SU-DHL-6 (cell line): ENCODE results near the gene LDLRAD2.

ENCODE experiments used
- H2AFZ ChIP-seq: fragments of 200-600 bp; sonication (generic); 2 replicates; pipeline ENCODE4 v1.6.1; 2014; ENCODE audit warnings: low read depth, mild to moderate bottlenecking, moderate library complexity, mixed read lengths, antibody characterized with exemption, low read length; ENCODE audit not compliant: severe bottlenecking
- H3F3A ChIP-seq: fragments of 200-600 bp; shearing (Covaris generic); 2 replicates; pipeline ENCODE4 v1.6.0; 2016; ENCODE audit warnings: antibody characterized with exemption, mild to moderate bottlenecking; ENCODE audit not compliant: insufficient read depth
- H3K27ac ChIP-seq: fragments of 200-600 bp; sonication (generic); 2 replicates; pipeline ENCODE4 v1.5.1; 2016; ENCODE audit warnings: low read depth, mild to moderate bottlenecking, low read length, moderate library complexity, mixed read lengths
- H3K27me3 ChIP-seq: fragments of 200-600 bp; sonication (generic), shearing (Covaris generic); 2 replicates; pipeline ENCODE4 v1.6.0; 2014; ENCODE audit warnings: mild to moderate bottlenecking, low read length
- H3K36me3 ChIP-seq: fragments of 200-600 bp; sonication (generic); 2 replicates; pipeline ENCODE4 v1.6.1; 2014; ENCODE audit warnings: mild to moderate bottlenecking, low read length, mixed read lengths
- H3K4me2 ChIP-seq: fragments of 300-600, 200-600 bp; shearing (Covaris generic), sonication (generic); 2 replicates; pipeline ENCODE4 v1.6.0; 2014; ENCODE audit warnings: low read length, low read depth, mild to moderate bottlenecking; ENCODE audit not compliant: poor library complexity, severe bottlenecking
- H3K4me3 ChIP-seq: fragments of 200-600 bp; sonication (generic); 2 replicates; pipeline ENCODE4 v1.5.1; 2014; ENCODE audit warnings: antibody characterized with exemption, low read length, mild to moderate bottlenecking, mixed read lengths; ENCODE audit not compliant: insufficient read depth, poor library complexity, severe bottlenecking
- H3K79me2 ChIP-seq: fragments of 200-600 bp; sonication (generic); 2 replicates; pipeline ENCODE4 v1.6.1; 2014; ENCODE audit warnings: mild to moderate bottlenecking, low read length, moderate library complexity; ENCODE audit not compliant: insufficient read depth
- H3K9ac ChIP-seq: fragments of 200-600 bp; sonication (generic); 2 replicates; pipeline ENCODE4 v1.7.0; 2014; ENCODE audit warnings: mild to moderate bottlenecking, low read length
- H3K9me2 ChIP-seq: fragments of 200-600 bp; sonication (generic); replicated peaks from 2 replicates; pipeline ENCODE4 v1.6.1; 2014; ENCODE audit warnings: low read length; ENCODE audit not compliant: insufficient read depth
- H3K9me3 ChIP-seq: fragments of 200-600 bp; sonication (generic); 2 replicates; pipeline ENCODE4 v1.6.1; 2014; ENCODE audit warnings: low read length, mixed read lengths; ENCODE audit not compliant: insufficient read depth
- H4K20me1 ChIP-seq: fragments of 200-600 bp; sonication (generic); 2 replicates; pipeline ENCODE4 v1.6.1; 2014; ENCODE audit warnings: low read depth, mild to moderate bottlenecking, antibody characterized with exemption, low read length, moderate library complexity, mixed read lengths
- CTCF ChIP-seq: fragments of 200-600 bp; sonication (generic); IDR thresholded peaks from one replicate; pipeline ENCODE4 v1.5.1; 2017; ENCODE audit warnings: antibody characterized with exemption, mild to moderate bottlenecking, low read length, moderate library complexity; ENCODE audit not compliant: insufficient read depth, poor library complexity, severe bottlenecking
- EZH2phosphoT487 ChIP-seq: fragments of 200-600 bp; sonication (generic), shearing (Covaris generic); conservative IDR thresholded peaks from 2 replicates; pipeline ENCODE4 v1.6.1; 2018; ENCODE audit warnings: mild to moderate bottlenecking, antibody characterized with exemption, low read length, moderate library complexity, mixed read lengths

LDLRAD2 gene

DNA sequence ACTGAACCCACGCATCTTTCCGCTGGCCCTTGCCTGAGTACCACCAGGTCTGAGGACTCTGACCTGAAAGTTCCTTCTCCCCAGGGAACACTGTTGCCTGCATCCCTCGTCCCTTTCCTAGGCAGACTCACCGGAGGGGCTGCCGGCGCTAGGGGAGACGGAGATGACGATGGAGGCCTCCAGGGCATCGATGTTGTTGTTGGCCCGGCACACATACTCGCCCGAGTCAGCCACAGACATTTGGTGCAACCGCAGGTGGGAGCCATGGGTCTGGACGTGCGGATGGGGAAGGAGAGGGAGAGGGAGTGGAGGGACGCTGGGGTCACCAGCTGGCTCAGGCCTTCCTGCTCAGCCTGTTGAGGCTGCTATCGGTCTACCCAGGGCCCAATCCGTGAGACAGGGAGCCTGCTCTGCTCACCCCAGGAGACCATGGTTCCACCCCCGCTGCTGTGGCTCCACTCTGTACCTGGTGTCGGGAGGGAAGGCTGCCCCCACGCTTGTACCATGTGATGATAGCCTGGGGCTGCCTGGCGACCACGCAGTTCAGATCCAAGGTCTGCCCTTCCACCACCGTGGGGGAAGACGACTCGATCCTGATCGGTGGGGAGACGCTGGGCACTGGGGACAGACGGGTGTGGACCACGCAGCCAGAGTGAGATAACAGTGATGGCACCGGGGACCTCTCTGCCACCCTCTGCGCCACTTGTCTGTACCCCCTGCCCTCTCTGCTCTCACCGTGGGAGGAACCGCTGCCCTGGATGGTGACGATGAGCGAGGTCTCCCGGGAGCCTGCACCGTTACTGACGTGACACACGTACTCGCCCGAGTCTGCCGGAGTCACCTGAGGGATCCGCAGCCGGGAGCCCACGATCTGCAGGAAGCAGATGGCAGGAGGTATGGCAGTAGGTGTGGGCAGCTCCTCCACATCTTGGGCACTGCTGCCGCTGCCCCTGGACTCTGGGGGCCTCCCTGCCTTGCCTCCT lies 35.4 kb downstream of the LDLRAD2 start:
- no peak overlapping the region for H3K4me3 ChIP-seq
- no peaks in the 10 kb centered on the region for H3K79me2 ChIP-seq
- H2AFZ ChIP-seq: no peak overlapping the region
- TF ChIP-seq EZH2phosphoT487 (no peak), CTCF (no peak)
- H3K36me3 ChIP-seq: no peaks in the 10 kb centered on the region
- no peaks in the 10 kb centered on the region for H4K20me1 ChIP-seq
- no peak overlapping the region for H3K4me2 ChIP-seq
- H3K27me3 ChIP-seq: no peaks in the 10 kb centered on the region
- H3F3A ChIP-seq: no peaks in the 10 kb centered on the region
- H3K27ac ChIP-seq: no peak overlapping the region
- no peaks in the 10 kb centered on the region for H3K9me2 ChIP-seq
- H3K9me3 ChIP-seq: no peaks in the 10 kb centered on the region
- H3K9ac ChIP-seq: no peak overlapping the region

DNA sequence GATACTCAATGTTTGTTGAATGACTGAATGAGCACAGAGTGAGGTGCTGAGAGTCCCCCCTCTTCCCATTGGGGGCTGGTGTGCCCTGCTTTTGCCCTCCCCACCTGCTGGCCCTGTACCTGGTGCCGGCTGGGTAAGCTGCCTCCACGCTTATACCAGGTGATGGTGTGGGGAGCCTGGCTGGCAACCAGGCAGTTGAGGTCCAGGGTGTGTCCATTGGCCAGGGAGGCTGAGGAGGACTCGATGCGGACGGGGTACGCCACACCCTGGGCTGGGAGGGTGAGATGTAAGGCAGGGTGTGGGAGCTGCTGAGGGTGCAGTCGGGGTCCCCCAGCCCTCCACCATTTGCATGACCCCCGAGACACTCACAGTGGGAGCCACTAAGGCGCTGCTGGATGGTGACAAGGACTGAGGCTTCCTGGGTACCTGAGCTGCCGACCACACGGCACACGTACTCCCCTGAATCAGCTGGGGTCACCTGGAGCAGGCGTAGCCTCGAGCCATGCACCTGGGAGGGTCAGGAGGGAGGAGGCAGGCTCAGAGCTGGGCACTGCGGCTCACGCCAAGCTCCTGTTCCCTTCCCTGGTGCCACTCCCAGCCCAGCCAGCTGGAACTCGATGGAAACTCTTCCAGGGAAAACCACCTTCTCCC lies 36.6 kb downstream of the LDLRAD2 start:
- H3K27ac ChIP-seq: no peak overlapping the region
- no peaks in the 10 kb centered on the region for H3K9me3 ChIP-seq
- no peaks in the 10 kb centered on the region for H3F3A ChIP-seq
- H2AFZ ChIP-seq: no peak overlapping the region
- H3K9me2 ChIP-seq: no peaks in the 10 kb centered on the region
- no peaks in the 10 kb centered on the region for H3K27me3 ChIP-seq
- H3K36me3 ChIP-seq: no peaks in the 10 kb centered on the region
- no peak overlapping the region for H3K9ac ChIP-seq
- no peak for TF ChIP-seq CTCF
- no peak for TF ChIP-seq EZH2phosphoT487
- no peaks in the 10 kb centered on the region for H3K79me2 ChIP-seq
- no peak overlapping the region for H3K4me3 ChIP-seq
- no peaks in the 10 kb centered on the region for H4K20me1 ChIP-seq
- no peak overlapping the region for H3K4me2 ChIP-seq

DNA sequence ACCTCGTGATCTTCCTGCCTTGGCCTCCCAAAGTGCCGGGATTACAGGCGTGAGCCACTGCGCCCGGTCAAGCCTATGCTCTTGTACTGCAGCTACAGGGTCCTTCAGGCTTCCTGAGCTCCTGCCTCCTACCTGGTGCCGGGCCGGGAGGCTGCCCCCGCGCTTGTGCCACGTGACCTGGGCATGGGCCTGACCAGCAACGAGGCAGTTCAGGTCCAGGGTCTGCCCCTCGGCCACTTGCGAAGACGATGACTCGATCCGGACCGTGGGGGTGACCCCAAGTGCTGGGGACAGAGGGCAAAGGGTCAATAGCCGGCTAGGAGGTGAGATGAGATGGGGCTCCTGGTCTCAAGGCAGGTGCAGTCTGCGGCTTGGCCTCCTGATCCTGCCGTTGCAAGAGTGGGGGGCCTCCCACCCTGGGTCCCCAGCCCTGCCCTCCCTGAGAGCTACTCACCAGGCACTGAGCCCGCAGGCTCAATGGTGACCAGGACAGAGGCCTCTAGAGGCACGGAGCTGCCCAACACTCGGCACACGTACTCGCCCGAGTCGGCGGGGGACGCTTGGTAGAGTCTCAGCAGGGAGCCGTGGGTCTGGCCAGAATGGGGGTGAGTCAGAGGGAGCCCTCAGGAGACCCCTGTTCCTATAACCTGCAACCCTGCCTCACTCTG lies 38.0 kb downstream of the LDLRAD2 start:
- Histone ChIP-seq H4K20me1 (no peaks in the 10 kb centered on the region), H3K9ac (no peak overlapping the region), H3K4me2 (no peak overlapping the region), H3K27me3 (no peaks in the 10 kb centered on the region), H3K36me3 (no peaks in the 10 kb centered on the region), H3K9me3 (no peaks in the 10 kb centered on the region), H3F3A (no peaks in the 10 kb centered on the region), H3K27ac (no peak overlapping the region), H3K4me3 (no peak overlapping the region), H2AFZ (no peak overlapping the region), H3K9me2 (no peaks in the 10 kb centered on the region), H3K79me2 (no peaks in the 10 kb centered on the region)
- TF ChIP-seq EZH2phosphoT487 (no peak), CTCF (no peak)
